Thyroid gland (tissue), 4 donors: ENCODE measurements around the gene CSNK1D.

Experiments used
- POLR2A ChIP-seq, 2 donors: fragments of 450-650 bp; IDR thresholded peaks; one replicate each; pipeline ENCODE4 v1.6.1; 2017; ENCODE audit warnings: antibody characterized with exemption in 2 of 2, mild to moderate bottlenecking in 2 of 2, moderate library complexity in 1 of 2
- TF ChIP-seq, protein P1 (sequence below), 6 experiments: fragments of 200-600 bp in 3 of 6; fragments of 450-650 bp in 3 of 6; sonication (generic) in 3 of 6; IDR thresholded peaks; one replicate each; pipeline ENCODE4 v1.5.1; 2016 to 2019; ENCODE audit warnings: antibody characterized with exemption in 6 of 6, mild to moderate bottlenecking in 2 of 6, inconsistent platforms in 1 of 6, moderate library complexity in 1 of 6

DNA sequence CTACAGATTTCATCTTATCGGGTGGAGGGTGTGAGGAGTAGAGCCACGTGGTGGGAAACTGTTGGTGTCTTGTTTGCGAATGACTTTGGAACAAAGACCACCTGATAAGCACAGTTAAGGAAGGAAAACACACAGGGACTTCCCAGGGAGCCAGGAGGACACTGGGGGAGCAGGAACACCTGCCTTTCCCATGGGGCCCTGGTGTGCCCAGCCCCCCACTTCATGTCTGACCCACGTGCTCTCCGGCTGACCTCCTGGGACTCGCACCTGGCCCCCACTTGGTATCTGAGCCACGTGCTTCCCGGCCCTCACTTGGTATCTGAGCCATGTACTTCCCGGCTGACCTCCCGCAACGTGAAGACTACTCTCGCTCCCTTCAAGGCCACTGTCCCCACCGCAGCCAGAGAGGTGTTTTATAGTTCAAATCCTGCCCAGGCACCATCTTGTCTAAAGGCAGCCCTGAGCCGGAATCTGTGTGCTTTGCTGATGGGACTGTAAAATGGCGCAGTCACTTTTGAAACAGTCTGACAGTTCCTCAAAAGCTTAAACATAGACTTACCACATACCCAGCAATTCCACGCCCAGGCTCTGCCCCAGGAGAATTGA is 5.4 kb upstream of the CSNK1D start:
- TF ChIP-seq, protein P1, sequence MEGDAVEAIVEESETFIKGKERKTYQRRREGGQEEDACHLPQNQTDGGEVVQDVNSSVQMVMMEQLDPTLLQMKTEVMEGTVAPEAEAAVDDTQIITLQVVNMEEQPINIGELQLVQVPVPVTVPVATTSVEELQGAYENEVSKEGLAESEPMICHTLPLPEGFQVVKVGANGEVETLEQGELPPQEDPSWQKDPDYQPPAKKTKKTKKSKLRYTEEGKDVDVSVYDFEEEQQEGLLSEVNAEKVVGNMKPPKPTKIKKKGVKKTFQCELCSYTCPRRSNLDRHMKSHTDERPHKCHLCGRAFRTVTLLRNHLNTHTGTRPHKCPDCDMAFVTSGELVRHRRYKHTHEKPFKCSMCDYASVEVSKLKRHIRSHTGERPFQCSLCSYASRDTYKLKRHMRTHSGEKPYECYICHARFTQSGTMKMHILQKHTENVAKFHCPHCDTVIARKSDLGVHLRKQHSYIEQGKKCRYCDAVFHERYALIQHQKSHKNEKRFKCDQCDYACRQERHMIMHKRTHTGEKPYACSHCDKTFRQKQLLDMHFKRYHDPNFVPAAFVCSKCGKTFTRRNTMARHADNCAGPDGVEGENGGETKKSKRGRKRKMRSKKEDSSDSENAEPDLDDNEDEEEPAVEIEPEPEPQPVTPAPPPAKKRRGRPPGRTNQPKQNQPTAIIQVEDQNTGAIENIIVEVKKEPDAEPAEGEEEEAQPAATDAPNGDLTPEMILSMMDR (IDR thresholded peaks at IDR 0.05), result no peak
- no peak for TF ChIP-seq POLR2A (IDR thresholded peaks at IDR 0.05)
